C4-2B (cell line): ENCODE data around the gene RBMS1.

Source experiments
- H3K27ac ChIP-seq: fragments of 450-650 bp; 2 replicates; pipeline ENCODE4 v1.5.1; 2017
- CTCF ChIP-seq: fragments of 450-650 bp; conservative IDR thresholded peaks from 2 replicates; pipeline ENCODE4 v1.5.1; 2017; ENCODE audit warnings: mild to moderate bottlenecking
- ZFX ChIP-seq: fragments of 450-650 bp; IDR thresholded peaks from 2 replicates; pipeline ENCODE4 v1.6.1; 2017

RBMS1 gene

GRCh38 chr2:160431441-160431840, 62.2 kb downstream of the RBMS1 start:
- no peak for TF ChIP-seq ZFX
- no peak for TF ChIP-seq CTCF
- no peak overlapping the region for H3K27ac ChIP-seq

DNA sequence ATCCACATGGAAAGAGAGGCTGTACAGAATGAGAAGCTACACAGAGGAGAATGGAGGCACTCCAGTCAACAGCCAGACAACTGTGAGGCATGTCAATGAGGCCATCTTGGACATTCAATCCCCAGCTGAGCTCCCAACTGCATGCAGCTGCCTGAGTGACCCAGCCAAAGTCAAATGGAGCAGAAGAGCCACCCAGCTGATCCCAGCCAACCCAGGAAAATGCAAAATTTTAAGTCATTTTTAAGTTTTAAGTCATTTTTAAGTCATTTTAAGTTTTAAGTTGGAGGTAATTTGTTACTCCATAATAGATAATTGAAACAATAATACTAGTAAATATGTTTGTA, 63.6 kb downstream of the RBMS1 start:
- H3K27ac ChIP-seq: no peak overlapping the region
- TF ChIP-seq CTCF (no peak), ZFX (no peak)

DNA sequence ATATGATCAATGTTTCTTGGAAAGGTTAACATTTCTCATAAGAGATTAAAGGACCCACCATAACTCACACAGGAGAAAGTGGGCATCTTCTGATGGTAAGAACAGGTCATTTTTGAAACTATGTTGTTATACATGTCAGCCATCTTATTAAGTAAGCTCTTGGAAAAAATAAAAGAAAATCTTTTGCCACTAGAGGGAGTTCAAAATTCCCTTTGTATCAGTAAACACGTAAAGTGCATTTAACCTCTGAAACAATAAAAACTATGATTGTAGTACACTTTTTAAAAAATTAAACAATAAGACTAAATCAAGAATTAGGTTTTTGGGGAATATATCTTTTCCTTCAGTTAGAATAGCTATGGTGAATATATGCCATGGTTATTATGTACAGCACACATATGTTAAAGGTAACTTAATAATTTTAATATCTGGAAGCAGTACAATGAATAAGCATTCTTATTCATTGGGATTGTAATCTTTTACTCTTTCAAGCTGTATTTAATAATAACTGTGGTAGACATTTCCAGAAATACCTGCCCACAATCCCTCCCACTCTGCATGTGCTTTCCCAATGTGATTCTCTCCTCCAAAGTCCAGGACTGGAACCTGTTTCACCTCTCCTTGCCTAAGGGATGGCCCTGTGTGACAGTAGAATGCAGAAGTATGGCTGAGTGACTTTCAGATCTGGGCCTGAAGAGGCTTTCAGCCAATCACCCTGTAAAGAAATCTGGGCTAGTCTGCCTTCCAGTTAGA, 64.2 kb downstream of the RBMS1 start:
- H3K27ac ChIP-seq: no peak overlapping the region
- TF ChIP-seq CTCF: peak; percentile 74
- no peak for TF ChIP-seq ZFX

- H3K27ac ChIP-seq: no peak overlapping the region
- TF ChIP-seq CTCF: no peak
- no peak for TF ChIP-seq ZFX
Observed at GRCh38 chr2:160428405-160428763, 65.2 kb downstream of the RBMS1 start.

- no peak overlapping the region for H3K27ac ChIP-seq
- TF ChIP-seq CTCF (no peak), ZFX (no peak)
Observed at GRCh38 chr2:160427629-160428404, 65.8 kb downstream of the RBMS1 start.

DNA sequence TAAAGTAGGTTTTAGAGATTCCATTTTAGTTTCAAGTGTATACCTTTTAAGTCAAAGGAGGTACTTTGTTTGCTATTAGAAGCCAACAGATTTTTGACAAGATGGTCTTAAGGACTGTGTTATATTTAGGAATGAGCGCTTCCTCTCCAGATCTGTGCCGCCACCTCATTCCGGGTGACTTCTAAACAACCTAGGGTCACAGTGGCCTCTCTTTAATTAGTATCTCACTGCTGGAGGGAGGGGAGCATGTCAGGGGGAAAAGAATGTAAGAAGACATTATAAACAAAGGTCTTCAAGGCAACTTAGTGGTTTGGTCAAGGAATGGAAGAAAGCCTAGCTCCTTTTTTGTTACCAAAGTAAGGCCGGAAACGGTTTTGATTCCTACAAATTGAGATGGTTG, 67.0 kb downstream of the RBMS1 start:
- no peak overlapping the region for H3K27ac ChIP-seq

More for the DNA sequence above, 67.0 kb downstream of the RBMS1 start:
- no peak for TF ChIP-seq ZFX
- TF ChIP-seq CTCF: no peak
